Measurements from ENCODE around the gene HOXA3.

DNA sequence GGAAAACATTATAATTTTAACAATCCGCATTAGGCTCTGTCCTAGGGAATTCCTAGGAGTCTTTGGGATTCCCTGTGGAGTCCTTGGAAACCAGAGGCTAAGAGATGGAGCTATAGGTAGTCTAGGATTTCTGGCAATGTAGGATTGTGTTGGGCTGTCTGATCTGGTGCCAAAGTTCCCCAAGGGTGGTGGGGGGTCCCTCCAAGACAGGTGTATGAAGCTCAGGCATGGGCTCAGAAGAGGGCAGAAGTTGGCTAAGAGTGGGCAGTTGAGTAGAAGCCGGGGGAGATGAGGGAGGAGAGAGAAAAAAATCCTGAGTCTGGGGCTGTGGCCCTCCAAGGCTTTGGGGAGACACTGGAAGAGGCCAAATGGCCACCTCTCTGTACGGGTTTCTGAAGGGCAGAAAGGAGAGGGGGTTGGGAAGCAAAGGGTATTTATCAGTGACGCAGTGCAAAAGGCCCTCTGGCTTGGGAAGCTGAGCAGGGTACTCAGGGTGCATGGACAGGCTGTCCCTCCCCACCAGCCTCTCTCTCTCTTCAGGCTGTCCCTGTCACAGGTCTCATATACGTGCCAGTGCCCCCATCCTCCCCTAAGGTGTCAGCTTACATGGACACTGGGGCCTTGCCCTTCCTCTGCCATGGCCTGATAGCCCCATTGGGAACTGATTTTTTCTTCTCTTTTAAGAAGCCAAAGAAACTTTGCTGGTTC is 5.7 kb downstream of the HOXA3 start:
- TF ChIP-seq, protein P1, sequence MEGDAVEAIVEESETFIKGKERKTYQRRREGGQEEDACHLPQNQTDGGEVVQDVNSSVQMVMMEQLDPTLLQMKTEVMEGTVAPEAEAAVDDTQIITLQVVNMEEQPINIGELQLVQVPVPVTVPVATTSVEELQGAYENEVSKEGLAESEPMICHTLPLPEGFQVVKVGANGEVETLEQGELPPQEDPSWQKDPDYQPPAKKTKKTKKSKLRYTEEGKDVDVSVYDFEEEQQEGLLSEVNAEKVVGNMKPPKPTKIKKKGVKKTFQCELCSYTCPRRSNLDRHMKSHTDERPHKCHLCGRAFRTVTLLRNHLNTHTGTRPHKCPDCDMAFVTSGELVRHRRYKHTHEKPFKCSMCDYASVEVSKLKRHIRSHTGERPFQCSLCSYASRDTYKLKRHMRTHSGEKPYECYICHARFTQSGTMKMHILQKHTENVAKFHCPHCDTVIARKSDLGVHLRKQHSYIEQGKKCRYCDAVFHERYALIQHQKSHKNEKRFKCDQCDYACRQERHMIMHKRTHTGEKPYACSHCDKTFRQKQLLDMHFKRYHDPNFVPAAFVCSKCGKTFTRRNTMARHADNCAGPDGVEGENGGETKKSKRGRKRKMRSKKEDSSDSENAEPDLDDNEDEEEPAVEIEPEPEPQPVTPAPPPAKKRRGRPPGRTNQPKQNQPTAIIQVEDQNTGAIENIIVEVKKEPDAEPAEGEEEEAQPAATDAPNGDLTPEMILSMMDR (IDR thresholded peaks at IDR 0.05 in 8 of 11, conservative IDR thresholded peaks at IDR 0.05 in 3 of 11): no peak
- no peak for TF ChIP-seq POLR2A (IDR thresholded peaks at IDR 0.05)

Measured in spleen (tissue), 7 donors.